ENCODE data around the gene TAS2R5. TPM values are rescaled to one million over a fixed set of nuclear protein-coding genes. Genes with fewer than 3 reads are reported as not detected.
"Not testable (repeated sequence)": the region's sequence is repeated elsewhere in the genome, so short reads cannot be mapped to it uniquely, and the experiment has no call there.

TAS2R5 gene
- total RNA-seq, 1 experiment from 2014 or later: 1.1 TPM

GRCh38 chr7:141820067-141820466 lies 30.1 kb downstream of the TAS2R5 start:
- POLR2A ChIA-PET (ENCODE audit: unreplicated experiment): no interaction called here

GRCh38 chr7:141822432-141822831 lies 32.4 kb downstream of the TAS2R5 start:
- POLR2A ChIA-PET (ENCODE audit: unreplicated experiment): not testable (repeated sequence)

More at GRCh38 chr7:141820067-141820466, 30.1 kb downstream of the TAS2R5 start:
- no peak overlapping the region for H3K27ac ChIP-seq
- H4K20me1 ChIP-seq (ENCODE audit: insufficient read depth): no peaks in the 10 kb centered on the region
- BruUV-seq (replicated peaks): no TSS peak
- no peak overlapping the region for H3K4me3 ChIP-seq
- no peaks in the 10 kb centered on the region for H3K79me2 ChIP-seq (ENCODE audit: low read depth)
- no peaks in the 10 kb centered on the region for H3K4me1 ChIP-seq (replicated peaks; ENCODE audit: insufficient read depth)
- H2AFZ ChIP-seq: no peak overlapping the region
- H3K4me2 ChIP-seq: no peak overlapping the region
- H3K9me3 ChIP-seq (ENCODE audit: insufficient read depth, low read depth): 0 out of 2 replicates have a peak, but pooled peaks cover 8% of the 10 kb centered on the region
- DNase-seq: no peak
- no peaks in the 10 kb centered on the region for H3F3A ChIP-seq (ENCODE audit: insufficient read depth, low read depth)
- intact Hi-C loops (cut with micrococcal nuclease; ENCODE audit: unreplicated experiment): no loop called here
- H3K9me2 ChIP-seq (ENCODE audit: insufficient read depth): peaks cover 5% of the 10 kb centered on the region; the same call in 1 of the 2 replicates
- H3K27me3 ChIP-seq (ENCODE audit: insufficient read depth, low read depth): no peaks in the 10 kb centered on the region
- no peak for TF ChIP-seq CTCF (conservative IDR thresholded peaks at IDR 0.05)
- no peak for TF ChIP-seq EZH2 (IDR thresholded peaks at IDR 0.05; ENCODE audit: low read depth)
- H3K36me3 ChIP-seq (ENCODE audit: low read depth): no peaks in the 10 kb centered on the region
- CTCF ChIA-PET: no interaction called here

GRCh38 chr7:141837683-141838082 lies 47.7 kb downstream of the TAS2R5 start:
- no peaks in the 10 kb centered on the region for H3K36me3 ChIP-seq (ENCODE audit: low read depth)
- no peak for TF ChIP-seq CTCF (conservative IDR thresholded peaks at IDR 0.05)
- no peak for TF ChIP-seq EZH2 (IDR thresholded peaks at IDR 0.05; ENCODE audit: low read depth)
- ChIA-PET CTCF (no interaction called here), POLR2A (ENCODE audit: unreplicated experiment) (no interaction called here)
- H4K20me1 ChIP-seq (ENCODE audit: insufficient read depth): no peaks in the 10 kb centered on the region
- H3K27ac ChIP-seq: no peak overlapping the region
- no peaks in the 10 kb centered on the region for H3K9me3 ChIP-seq (ENCODE audit: insufficient read depth, low read depth)
- no peaks in the 10 kb centered on the region for H3K9me2 ChIP-seq (ENCODE audit: insufficient read depth)
- no peak for DNase-seq
- no peak overlapping the region for H2AFZ ChIP-seq
- no peak overlapping the region for H3K4me2 ChIP-seq
- intact Hi-C loops (cut with micrococcal nuclease; ENCODE audit: unreplicated experiment): no loop called here
- no TSS peak for BruUV-seq (replicated peaks)
- H3F3A ChIP-seq (ENCODE audit: insufficient read depth, low read depth): no peaks in the 10 kb centered on the region
- no peaks in the 10 kb centered on the region for H3K4me1 ChIP-seq (replicated peaks; ENCODE audit: insufficient read depth)
- H3K27me3 ChIP-seq (ENCODE audit: insufficient read depth, low read depth): no peaks in the 10 kb centered on the region
- H3K79me2 ChIP-seq (ENCODE audit: low read depth): no peaks in the 10 kb centered on the region
- no peak overlapping the region for H3K4me3 ChIP-seq

More at GRCh38 chr7:141822432-141822831, 32.4 kb downstream of the TAS2R5 start:
- DNase-seq; intact Hi-C loops (cut with micrococcal nuclease; ENCODE audit: unreplicated experiment); H2AFZ ChIP-seq; H3K4me1 ChIP-seq (replicated peaks; ENCODE audit: insufficient read depth); H3K36me3 ChIP-seq (ENCODE audit: low read depth); CTCF ChIA-PET; H3K79me2 ChIP-seq (ENCODE audit: low read depth); H3K27ac ChIP-seq; H3K9me2 ChIP-seq (ENCODE audit: insufficient read depth); BruUV-seq (replicated peaks); H3K4me3 ChIP-seq; H3F3A ChIP-seq (ENCODE audit: insufficient read depth, low read depth); H3K4me2 ChIP-seq; H3K27me3 ChIP-seq (ENCODE audit: insufficient read depth, low read depth); H4K20me1 ChIP-seq (ENCODE audit: insufficient read depth); H3K9me3 ChIP-seq (ENCODE audit: insufficient read depth, low read depth): not testable (repeated sequence)

- Histone ChIP-seq H2AFZ (no peak overlapping the region), H3K27me3 (ENCODE audit: insufficient read depth, low read depth) (no peaks in the 10 kb centered on the region), H4K20me1 (ENCODE audit: insufficient read depth) (no peaks in the 10 kb centered on the region), H3K4me2 (no peak overlapping the region), H3K9me2 (ENCODE audit: insufficient read depth) (no peaks in the 10 kb centered on the region), H3K4me3 (no peak overlapping the region), H3F3A (ENCODE audit: insufficient read depth, low read depth) (no peaks in the 10 kb centered on the region), H3K4me1 (replicated peaks; ENCODE audit: insufficient read depth) (no peaks in the 10 kb centered on the region), H3K36me3 (ENCODE audit: low read depth) (no peaks in the 10 kb centered on the region), H3K27ac (no peak overlapping the region), H3K79me2 (ENCODE audit: low read depth) (no peaks in the 10 kb centered on the region), H3K9me3 (ENCODE audit: insufficient read depth, low read depth) (no peaks in the 10 kb centered on the region)
- intact Hi-C loops (cut with micrococcal nuclease; ENCODE audit: unreplicated experiment): no loop called here
- DNase-seq: no peak
- TF ChIP-seq CTCF (conservative IDR thresholded peaks at IDR 0.05) (no peak), EZH2 (IDR thresholded peaks at IDR 0.05; ENCODE audit: low read depth) (no peak)
- CTCF ChIA-PET: no interaction called here
- BruUV-seq (replicated peaks): no TSS peak
- POLR2A ChIA-PET (ENCODE audit: unreplicated experiment): no interaction called here
Measured at GRCh38 chr7:141838581-141838980, 48.6 kb downstream of the TAS2R5 start.
